GM11168 (cell line): ENCODE measurements around the gene MAML2.

Source experiments
- in situ Hi-C: fragments of 300-500 bp; cut with MboI; formaldehyde crosslinking; loops from one replicate; pipeline ENCODE4 v1.12.0; 2022; ENCODE audit warnings: low sequenced_read_pairs; ENCODE audit not compliant: unreplicated experiment

MAML2 gene

DNA sequence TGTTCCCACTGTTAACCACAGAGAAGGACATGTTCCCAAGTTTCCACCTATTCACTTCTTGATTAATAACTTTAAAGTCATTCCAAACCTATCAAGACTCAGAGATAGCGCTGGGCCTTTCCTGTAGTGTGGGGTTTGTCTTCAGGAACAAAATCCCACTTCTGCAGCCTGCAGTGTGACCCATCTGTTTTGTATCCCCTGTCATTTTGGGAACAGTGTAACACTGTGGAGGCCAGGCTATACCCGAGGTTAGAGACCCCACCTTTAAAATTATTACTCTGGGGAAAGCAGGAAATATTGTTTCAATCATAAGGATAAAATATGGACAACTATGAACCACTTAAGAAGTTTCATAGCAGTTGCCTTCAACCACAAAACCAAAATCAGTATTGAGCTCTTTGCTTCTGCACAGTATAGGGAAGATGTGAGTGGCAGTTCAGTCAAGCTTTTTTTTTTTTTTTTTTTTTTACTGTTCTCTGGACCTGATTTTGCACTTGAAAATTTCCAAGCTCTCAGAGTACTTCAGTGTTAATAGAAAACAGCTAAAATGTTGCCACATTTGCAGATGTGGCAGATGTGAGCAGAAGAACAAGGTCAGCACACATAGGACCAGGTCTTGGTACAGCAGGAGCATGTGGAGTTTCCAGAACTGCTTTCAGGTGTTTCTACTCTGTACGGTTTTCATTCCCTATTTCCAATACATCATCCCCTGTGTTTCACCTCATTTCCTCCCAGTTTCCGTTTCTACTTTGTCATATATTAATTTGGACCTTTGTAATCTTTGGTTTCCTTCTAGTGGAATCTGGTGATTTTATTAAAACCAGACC is 121.5 kb downstream of the MAML2 start:
- in situ Hi-C loops = no loop called here

DNA sequence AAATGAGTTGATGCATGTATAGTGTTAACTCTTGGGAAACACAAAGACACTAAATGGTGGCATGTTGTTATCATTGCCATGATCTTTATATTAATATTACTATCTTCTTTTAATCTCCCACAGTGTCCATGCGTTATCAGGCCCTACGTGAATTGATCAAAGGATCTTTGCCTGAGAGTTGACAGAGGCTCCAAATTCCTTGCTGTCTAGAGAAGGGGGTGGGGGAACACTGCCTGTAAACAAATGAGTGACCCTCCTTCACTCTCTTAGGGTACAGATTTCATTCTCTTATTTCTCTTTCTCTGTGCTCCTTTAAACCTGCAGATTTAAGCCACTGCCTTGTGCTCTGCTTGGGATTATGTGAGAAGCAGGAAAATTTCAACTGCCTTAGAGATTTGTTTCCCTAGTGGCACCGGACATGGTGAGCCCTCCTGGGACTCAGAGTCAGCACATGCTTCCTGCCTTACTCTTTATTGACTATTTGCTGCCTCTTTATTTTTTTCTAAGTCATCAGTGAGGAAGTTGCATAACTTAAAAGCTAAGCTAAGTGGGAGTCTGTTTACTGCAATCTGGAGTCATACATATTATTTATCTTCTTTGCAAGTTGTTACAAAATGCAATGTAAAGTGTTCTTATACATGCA is 122.9 kb downstream of the MAML2 start:
- in situ Hi-C loops = no loop called here

DNA sequence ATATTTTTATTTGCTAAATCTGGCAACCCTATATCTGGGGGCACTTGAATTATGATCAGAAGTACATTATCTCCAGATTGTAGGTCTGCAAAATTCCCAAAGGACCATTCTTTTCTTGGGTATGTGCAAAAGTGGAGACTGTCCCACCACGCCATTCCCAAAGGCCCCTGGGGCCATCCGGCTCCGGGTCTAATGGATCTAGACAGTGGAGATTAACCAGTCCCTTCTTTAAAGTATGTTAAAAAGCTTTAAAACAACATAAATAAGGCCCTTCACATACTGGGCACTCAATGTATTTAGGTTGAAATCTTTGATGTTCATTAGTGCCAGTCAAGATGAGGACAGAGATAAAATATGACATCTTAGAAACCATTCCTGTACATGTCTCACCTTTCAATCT is 124.1 kb downstream of the MAML2 start:
- in situ Hi-C loops = no loop called here

DNA sequence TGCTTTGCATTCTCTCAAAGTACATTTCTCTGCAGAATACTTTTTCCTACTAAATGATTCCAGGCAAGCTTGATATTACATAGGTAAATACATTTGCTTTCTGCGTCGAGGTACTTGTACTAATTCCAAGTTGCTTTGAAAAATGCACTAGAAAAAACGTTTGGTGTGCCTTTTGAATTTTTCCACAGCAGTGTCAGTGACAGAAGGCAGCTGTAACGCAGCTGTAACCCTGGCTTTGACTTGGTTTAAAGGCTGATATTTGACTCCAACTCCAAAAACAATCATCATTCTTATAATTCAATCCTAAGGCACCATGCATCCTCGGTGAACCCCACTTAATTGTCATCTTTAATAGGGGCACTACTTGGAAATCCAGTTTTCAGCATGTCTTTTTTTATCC is 125.0 kb downstream of the MAML2 start:
- in situ Hi-C loops = no loop called here

DNA sequence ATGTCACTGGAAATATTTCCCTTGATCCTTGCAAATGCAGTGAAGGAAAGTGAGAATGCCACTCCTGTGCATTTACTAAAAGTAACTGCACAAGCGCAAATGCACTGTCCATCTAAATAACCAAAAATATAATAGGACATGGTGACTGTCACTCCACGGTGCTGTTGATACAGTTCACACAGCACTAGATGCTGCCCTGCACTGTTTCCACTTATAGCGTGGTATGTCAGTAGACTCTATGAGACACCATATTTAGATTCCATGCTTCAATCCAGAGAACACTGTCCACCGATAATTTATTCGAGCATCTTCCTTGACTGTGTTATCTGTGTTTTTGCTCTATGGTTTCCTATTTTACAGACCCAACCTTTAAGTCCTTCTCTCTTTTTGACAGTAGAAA is 125.8 kb downstream of the MAML2 start:
- in situ Hi-C loops = no loop called here

- in situ Hi-C loops = no loop called here
Observed at GRCh38 chr11:96215826-96216225, 127.2 kb downstream of the MAML2 start.

DNA sequence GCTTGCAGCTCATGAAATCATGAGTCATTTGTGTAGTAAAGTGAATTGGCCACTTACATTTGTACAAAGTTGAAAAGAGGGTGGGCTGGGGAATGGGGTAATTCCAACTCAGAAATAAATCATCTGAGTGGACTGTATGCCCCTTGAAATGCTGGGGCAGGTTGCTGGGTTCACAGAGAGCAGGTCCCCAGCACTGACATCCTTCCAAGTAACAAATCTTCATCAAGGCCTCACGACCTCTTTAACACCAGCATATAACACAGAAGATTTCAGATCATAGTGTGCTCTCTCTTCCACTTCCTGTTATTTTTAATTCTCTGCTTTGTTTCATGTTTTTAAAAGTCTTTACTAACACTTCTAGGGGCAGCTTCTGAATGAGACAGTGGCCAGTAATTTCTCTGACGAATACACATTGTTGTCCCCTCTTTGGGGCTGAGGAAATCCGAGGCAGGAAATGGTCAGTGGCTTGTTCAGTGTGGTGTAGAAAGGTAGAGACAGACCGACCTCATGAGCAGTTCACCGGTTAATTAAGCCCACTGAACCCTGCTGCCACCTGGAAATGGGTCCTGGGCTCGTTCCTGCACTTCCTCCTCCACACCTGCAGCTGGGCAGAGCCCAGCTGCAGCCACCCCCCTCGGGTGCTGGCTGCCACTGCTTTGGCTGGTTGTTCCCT is 127.7 kb downstream of the MAML2 start:
- in situ Hi-C loops = no loop called here

DNA sequence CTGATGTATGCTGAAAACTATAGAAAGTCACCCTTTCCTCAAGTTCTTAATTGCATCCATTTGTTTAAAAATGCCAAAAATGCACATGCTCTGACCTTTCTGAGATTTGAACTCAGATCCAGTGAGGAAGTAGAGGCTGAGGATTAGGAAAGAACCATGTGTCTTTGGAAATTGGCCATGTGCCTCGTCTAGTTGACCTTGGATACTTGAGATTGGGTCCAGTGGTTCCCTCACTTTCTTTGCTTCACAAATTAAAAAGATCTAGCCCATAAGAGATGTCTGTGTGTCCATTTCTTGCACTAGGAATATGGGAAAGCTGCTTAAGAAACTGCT is 128.3 kb downstream of the MAML2 start:
- in situ Hi-C loops = no loop called here

GRCh38 chr11:96213500-96213899 is 129.5 kb downstream of the MAML2 start:
- in situ Hi-C loops = no loop called here

GRCh38 chr11:96211436-96211835 is 131.6 kb downstream of the MAML2 start:
- in situ Hi-C loops = no loop called here

DNA sequence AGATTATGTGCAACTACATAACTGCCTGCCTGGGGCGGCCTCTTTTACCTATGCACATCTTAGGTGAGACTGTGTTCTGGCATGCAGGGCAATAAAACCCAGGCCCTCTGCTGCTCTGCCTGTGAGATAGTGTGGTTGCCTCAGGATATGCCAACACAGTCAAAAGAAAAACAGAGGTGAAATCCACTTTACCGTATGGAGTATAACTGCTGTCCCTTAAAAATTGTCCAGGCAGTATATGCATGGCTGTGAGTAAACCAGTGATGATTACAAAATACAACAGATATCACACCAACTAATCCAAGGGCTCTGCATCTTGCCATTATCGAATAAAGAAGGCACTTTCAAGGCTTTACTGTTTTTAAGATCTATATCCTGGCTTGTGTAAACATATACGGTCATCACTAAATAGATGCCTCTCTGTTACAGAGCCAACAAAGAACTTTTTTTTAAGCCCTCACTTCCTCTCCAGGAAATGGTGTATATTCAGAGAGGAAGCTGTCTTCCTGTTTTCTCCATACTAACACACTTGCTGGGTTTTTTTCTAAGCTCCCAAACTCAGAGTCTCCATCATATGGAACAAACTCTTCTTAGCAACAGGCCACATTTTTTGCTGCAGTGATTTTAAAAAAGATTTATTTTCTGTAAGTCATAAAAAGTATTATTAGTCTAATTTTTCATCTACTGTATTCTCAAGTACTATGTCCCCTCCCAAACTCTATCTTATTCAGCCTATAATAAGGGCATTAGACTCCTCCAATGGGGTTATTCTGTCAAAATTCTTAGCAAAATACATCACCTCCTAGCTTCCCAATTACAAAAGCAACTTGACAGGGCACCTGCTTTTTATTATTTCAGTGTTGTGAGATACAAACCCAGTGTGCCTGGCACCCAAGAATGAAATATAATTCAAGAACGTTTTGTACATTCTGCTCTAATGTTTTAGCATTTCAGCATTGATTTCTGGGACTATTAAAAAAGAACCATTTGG is 135.2 kb downstream of the MAML2 start:
- in situ Hi-C loops = no loop called here

DNA sequence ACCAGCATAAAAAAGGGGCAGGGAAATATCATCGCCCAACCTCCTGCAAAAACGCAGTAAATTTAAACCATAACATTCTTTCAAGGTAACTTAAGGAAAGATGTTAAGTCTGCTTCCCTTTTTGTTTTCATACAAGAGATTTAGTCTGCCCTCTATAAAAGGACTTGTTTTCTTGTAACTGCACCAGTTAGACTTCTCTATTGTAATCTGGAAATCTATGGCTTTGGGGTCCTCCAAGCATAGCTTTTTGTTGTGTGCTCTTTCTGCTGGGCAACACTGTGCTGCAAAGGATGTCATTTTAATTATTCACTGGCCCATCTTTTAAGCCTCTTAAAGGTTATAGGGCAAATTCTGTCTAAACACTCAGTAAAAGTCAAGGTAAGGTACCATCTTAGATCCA is 136.0 kb downstream of the MAML2 start:
- in situ Hi-C loops = no loop called here

DNA sequence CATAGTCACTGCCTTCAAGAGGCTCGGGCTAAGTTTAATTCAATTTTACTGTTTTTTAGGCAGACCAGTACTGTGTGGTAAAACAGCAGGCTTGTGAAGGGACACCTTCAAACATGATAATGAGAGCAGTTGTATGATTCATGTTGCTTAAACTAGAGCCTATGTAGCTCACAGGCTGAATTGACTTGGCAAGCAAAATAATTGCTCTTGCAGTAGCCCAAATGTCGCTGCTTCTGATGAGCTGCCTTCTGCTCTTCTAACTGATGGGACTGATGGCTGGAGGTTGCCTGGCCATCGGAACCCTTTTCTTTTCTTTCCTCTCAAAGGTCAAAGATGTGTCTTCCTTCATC is 137.6 kb downstream of the MAML2 start:
- in situ Hi-C loops = no loop called here

GRCh38 chr11:96204721-96205459 is 138.1 kb downstream of the MAML2 start:
- in situ Hi-C loops = no loop called here

DNA sequence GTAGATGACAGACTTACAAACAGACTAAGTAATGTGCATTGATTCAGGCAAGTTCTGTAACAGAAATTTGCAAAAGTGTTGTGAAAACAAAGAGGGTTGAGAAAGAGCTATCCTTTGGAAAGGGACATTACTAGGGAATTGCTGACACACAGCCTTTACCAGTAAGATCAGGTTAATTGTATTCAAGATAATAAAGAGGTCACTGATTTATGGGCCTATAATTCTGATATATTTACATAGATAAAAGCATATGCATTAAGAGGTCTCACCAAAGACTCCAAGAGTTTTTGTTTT is 138.7 kb downstream of the MAML2 start:
- in situ Hi-C loops = no loop called here

DNA sequence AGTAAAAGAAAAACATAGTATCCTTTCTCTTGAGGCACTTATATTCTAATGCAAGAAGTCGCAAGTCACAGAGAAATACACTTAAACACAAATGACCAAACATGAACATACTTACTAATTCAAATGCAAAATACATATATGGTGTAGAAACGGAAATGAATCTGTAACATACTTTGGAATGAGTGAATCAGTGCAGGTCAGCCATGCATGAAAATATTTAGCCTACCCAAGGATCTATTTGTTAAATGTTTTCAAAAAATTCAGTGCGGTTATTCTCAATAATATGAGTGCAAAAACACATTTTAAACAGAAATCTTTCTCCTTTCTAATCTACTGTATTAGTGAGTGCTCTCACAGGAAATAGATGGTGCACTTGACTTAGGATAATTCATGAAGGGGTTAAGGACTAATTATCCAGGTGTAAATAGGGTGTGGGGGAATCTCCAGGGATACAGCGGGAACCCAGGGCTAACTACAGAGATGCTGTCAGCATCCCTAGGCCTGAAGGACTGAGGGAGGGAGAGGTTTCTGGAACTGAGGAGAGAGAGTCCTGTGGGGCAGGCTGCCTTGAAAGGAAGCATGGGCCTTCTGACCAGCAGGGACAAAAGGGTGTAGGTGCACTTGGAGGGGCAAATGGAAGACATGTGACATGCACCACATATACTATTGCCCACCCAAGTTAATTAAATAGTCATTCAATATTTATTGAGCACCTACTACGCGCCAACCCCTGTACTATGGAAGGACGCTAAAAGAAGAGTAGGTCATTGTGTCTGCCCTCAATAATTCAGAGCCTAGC is 139.2 kb downstream of the MAML2 start:
- in situ Hi-C loops = no loop called here

DNA sequence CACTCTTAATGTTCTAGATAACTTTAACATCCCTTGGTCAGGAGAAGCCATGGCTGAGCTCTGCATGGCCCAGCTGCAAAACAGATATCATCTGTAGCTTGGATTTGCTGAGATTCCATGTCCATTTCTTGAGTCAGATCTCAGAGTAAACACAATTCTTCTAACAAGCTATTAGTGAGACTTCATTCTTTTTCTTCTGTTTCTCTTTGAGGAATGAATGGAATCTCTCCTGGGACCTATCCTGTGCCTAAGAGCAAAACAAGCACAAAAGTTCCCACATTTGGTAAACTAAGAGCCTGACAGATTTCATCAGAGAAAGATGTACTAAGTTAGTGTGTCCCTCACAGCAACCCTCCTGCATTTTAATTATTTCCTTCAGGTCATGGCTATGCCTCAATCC is 142.8 kb downstream of the MAML2 start:
- in situ Hi-C loops = no loop called here

DNA sequence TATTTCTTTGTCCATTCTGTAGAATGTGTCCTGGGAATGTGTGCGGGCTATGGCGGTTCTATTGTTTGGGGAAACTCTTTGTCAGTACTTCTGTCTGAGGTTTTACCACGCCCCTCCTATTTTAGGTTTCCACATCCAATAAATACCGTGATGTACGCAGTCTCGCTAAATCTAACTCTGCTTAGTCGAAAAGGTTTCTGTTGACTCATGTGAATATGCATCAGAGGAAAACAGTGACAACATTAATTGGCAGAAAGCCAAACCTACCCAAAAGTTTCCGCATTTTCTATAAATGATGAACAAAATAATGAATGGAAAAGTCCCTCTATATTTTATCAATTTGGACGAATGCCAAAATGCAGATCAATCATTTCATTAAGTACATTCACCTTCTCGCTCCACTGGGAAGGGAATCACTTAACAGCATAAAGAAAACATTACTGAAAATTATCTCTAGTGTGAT is 143.4 kb downstream of the MAML2 start:
- in situ Hi-C loops = no loop called here
